DND-41 (cell line): ENCODE data around the gene CHMP1A.

Experiments used
- CTCF ChIP-seq: IDR thresholded peaks from 2 replicates; pipeline ENCODE4 v1.5.1; 2012; ENCODE audit warnings: borderline replicate concordance, low read length, moderate library complexity, mild to moderate bottlenecking; ENCODE audit not compliant: poor library complexity, severe bottlenecking; ENCODE audit errors: extremely low read depth
- EZH2 ChIP-seq: IDR thresholded peaks from 3 replicates; pipeline ENCODE4 v1.6.1; 2012; ENCODE audit warnings: borderline replicate concordance, low read depth, mild to moderate bottlenecking, moderate library complexity, low read length, inconsistent platforms; ENCODE audit not compliant: severe bottlenecking

GRCh38 chr16:89606006-89606405 lies 51.5 kb downstream of the CHMP1A start:
- no peak for TF ChIP-seq CTCF
- TF ChIP-seq EZH2 = no peak
